Stimulated activated CD4-positive, alpha-beta T cell treated with anti-CD3 and anti-CD28 coated beads, Interleukin-4, amount 100 ng/mL, for 4 hours (primary cell): ENCODE measurements around the gene NPAS4.
A peak's percentile ranks its signal among the peaks of the same experiment; 100 is the strongest.
"Not testable (repeated sequence)": the region's sequence is repeated elsewhere in the genome, so short reads cannot be mapped to it uniquely, and the experiment has no call there.

Experiments
- DNase-seq, 2 experiments: peaks; one replicate each; pipeline ENCODE4 v3.0.0-alpha.2; 2020

NPAS4 gene

GRCh38 chr11:66459138-66459778 lies 38.4 kb downstream of the NPAS4 start:
- DNase-seq = no peak

DNA sequence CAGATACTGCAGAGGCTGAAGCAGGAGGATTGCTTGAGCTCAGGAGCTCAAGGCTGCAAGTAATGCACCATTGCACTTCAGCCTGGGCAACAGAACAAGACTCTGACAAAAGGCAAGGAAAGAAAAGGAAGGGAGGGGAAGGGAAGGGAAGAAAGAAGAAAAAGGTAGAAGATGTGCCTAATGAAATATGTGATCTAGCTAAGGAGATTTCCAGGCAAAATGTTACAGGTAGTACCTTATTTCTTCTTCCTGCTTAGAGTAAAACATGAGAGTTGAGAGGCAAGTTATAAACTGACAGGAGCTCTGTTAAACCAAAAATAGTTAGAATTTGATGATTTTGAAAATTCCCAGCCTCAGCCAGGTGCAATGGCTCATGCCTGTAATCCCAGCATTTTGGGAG lies 41.2 kb downstream of the NPAS4 start:
- DNase-seq = no peak

DNA sequence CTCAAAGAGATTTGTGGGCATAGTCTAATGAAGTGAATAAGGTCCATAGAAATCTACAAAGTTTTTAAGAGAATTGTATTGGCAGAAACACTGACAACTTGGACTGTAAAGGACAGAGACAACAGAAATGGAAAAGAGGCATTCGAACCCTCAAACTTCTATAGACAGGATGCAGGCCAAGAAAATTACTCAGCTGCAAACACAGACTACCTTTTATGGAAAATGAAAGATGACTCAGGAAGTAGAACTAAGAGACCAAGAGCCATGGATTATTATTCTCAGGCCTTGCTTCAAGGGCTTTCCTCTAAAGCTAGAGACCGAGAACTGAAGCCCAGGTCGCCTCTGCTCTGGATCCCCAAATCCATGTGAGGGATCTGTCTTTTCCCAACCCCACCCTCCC lies 42.1 kb downstream of the NPAS4 start:
- DNase-seq = no peak

DNA sequence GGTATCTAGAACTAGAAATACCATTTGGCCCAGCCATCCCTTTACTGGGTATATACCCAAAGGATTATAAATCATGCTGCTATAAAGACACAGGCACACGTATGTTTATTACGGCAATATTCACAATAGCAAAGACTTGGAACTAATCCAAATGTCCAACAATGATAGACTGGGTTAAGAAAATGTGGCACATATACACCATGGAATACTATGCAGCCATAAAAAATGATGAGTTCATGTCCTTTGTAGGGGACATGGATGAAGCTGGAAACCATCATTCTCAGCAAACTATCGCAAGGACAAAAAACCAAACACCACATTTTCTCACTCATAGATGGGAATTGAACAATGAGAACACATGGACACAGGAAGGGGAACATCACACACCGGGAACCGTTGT lies 43.3 kb downstream of the NPAS4 start:
- not testable (repeated sequence) for DNase-seq

DNA sequence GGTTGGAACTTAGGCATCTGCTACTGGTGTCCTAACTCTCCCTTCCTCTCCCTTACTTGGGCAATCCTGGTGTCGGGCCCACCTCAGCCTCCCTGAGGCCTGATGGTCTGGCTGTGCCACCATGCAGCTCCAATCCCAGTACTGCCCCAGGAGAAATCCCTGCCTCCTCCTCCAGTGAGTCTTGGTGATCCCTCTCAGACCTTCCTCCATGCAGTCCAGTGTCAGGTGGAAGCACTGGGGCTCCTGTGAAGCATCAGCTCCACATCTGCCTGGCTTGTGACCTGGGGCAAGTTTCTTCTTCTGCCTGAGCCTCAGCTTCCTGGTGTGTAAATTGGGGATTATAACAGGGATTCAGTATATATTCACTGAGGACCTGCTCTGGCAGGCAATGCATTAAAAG lies 44.1 kb downstream of the NPAS4 start:
- DNase-seq = no peak

GRCh38 chr11:66465373-66466224 lies 44.8 kb downstream of the NPAS4 start:
- DNase-seq = no peak

GRCh38 chr11:66466225-66467033 lies 45.6 kb downstream of the NPAS4 start, which contains the start of gene PELI3:
TSS of gene PELI3 (plus strand) at chr11:66466905. CDS start at chr11:66468129, 1,224 bp downstream.
- peak; percentile 90 to 97 for DNase-seq

- DNase-seq = no peak
Measured at GRCh38 chr11:66467034-66467659, 46.3 kb downstream of the NPAS4 start.

- no peak for DNase-seq
Measured at GRCh38 chr11:66467756-66468155, 46.9 kb downstream of the NPAS4 start.

- DNase-seq = no peak
Measured at GRCh38 chr11:66468691-66469090, 47.9 kb downstream of the NPAS4 start.

DNA sequence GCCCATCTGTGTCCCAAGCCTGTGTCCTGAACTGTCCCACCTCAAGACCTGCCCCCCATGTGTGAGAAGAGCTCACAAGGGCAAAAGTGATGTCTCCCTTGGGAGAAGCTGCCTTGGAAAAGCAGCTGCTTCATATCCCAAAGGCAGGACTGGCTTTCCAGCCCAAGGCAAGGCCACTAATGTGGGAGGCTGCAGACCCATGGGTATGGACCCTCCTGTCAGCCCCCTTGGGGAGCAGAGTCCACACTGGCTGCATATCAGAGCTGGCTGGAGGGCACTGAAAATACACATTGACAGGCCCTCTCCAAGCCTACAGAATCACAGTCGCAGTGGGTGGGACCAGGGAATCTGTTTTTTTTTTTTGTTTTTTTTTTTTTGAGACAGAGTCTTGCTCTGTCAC lies 48.6 kb downstream of the NPAS4 start:
- no peak for DNase-seq

- DNase-seq = no peak
Measured at GRCh38 chr11:66470015-66470414, 49.2 kb downstream of the NPAS4 start.

DNA sequence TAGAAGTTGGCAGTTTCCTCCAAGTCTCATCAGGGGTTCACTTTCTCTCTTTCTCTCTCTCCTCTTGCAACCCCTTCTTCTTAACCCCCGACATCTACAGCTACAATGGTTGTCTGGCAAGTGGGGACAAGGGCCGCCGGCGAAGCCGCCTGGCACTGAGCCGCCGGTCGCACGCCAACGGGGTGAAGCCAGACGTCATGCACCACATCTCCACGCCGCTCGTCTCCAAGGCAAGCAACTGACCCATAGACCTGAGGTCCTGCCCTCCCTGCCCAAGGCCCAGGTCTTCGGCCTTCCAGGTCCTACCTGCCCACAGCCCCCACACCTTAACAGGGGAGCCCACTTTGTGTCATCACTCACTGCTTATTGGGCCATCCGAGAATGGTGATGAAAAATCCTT lies 50.3 kb downstream of the NPAS4 start:
- DNase-seq = no peak

- DNase-seq = no peak
Measured at GRCh38 chr11:66472054-66472453, 51.2 kb downstream of the NPAS4 start.

- DNase-seq = no peak
Measured at GRCh38 chr11:66473167-66473566, 52.3 kb downstream of the NPAS4 start.

DNA sequence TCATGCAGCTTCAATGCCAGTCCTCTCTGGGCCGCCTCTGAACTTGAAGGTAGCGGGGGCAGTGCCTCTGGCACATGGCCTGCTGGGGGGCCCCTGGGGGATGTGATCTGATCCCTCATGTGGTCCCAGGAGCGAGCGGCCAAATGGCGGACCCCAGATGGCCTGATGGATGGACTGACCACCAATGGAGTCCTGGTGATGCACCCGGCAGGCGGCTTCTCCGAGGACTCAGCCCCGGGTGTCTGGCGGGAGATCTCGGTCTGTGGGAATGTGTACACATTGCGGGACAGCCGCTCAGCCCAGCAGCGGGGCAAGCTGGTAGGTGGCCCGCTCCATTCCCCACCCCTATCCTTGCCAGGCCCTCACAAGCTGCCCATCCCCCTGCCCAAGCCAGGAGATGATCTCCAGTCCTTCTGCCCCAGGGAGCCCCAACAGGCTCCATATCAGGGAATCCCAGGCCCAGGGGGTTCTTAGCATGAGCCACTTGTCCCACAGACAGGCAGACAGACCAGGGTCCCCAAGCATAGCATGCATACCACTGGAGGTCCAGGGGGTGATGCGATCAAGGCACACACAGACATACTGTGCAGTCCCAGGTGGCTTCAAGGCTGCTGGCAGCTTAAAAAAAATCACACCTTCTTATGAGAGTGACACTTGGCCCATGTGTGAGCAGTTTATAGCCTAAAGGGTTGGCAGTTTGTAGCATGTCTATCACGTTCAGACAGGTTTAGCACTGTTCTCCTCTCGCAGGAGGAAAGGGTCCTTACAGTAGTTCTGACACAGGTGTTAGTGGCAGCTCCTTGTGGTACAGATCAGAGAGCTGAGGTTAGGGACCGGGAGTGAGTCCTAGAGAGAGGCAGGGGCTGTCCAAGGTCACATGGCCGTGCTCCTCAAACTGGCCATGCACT lies 53.0 kb downstream of the NPAS4 start:
- no peak for DNase-seq

DNA sequence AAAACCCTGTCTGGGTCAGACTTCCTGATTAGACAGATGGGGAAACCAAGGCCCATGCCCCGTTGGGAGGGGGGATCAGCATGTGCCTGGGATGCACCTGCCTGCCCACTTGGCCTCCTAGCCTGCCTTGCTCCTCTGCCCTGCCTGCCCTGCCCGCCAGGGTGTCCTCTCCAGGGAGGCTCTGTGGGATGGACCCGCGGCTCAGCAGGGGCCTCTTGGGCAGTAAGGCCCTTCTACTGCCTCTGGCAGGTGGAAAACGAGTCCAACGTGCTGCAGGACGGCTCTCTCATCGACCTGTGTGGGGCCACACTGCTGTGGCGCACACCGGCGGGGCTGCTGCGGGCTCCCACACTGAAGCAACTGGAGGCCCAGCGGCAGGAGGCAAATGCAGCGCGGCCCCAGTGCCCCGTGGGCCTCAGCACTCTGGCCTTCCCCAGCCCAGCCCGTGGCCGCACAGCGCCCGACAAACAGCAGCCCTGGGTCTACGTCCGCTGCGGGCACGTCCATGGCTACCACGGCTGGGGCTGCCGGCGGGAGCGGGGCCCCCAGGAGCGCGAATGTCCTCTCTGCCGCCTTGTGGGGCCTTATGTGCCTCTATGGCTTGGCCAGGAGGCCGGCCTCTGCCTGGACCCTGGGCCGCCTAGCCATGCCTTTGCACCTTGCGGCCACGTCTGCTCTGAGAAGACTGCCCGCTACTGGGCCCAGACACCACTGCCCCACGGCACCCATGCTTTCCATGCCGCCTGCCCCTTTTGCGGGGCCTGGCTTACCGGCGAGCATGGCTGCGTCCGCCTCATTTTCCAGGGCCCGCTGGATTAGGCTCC lies 54.7 kb downstream of the NPAS4 start:
- no peak for DNase-seq
